Parietal lobe (tissue), 1 donor: ENCODE measurements around the gene COX7A2L. TPM values are rescaled to one million over a fixed set of nuclear protein-coding genes. Genes with fewer than 3 reads are reported as not detected.

Experiments
- total RNA-seq: library from RNA; depleted of rRNA; stranded (reverse); fragments of >200 nt; gene quantifications from one replicate; pipeline ENCODE4 v1.2.3, GENCODE V29; 2014

Gene COX7A2L, protein sequence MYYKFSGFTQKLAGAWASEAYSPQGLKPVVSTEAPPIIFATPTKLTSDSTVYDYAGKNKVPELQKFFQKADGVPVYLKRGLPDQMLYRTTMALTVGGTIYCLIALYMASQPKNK
- 113 TPM for total RNA-seq

DNA sequence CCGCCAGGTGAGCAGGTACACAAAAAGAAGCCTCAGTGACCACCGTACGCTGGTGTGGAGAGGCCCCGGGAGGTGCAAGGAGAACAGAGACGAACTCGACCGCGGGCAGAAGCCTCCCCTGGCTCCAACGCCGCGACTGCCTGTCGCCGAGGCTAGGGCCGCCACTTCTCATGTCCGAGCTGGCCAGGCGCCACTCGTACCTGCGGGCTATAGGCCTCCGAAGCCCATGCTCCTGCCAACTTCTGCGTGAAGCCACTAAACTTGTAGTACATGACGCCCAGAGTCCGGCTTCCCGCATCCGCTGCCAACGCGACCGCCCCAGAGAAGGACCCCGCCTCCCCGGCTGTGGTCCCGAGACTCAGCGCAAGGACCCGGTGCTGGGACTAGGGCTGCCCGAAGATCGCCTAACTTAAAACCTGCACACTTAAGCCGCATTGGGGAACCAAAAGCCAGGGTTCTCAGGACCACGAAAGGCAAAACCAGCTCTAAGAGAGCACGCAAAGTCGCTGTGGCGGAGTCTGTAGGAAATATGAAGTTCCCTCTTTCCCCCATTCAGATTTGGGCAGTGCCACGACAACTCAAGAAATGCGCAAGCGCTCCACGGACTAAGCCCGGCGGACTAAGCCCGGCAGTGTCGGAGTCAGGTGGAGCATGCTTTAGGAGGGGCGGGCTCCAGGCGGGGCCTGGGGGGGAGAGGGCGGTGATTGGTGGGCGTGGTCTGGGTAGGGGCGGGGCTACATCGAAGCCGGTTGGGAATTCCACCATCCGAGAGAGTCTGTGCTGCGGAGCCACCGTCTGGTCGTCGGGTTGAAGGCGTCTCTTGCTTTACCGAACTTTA is at the start of gene COX7A2L:
Gene COX7A2L, minus strand, starts transcription at position 328 of the 838 bp plus-strand sequence. Its CDS starts 56 bp downstream, at position 272.

Other genes with a start within 250 kb of the COX7A2L start
- 59.5 TPM for gene EML4, start 191.9 kb downstream of the COX7A2L start, total RNA-seq
- gene KCNG3, start 132.8 kb upstream of the COX7A2L start, total RNA-seq, result 0.31 TPM
- gene MTA3, start 207.4 kb upstream of the COX7A2L start, total RNA-seq, result 54.1 TPM